Endothelial cell of umbilical vein (primary cell): ENCODE measurements around the gene TPCN2. TPM values are rescaled to one million over a fixed set of nuclear protein-coding genes. Genes with fewer than 3 reads are reported as not detected.

Experiments used
- BruUV-seq: library from RNA; stranded (reverse); fragments of 400-500 nt; replicated peaks from 2 replicates; lab custom pipeline; 2021; lab: Mats Ljungman, UMichigan
- CTCF ChIA-PET: fragments of 300-600, 350-600 bp; sonication (Branson Sonifier 250); formaldehyde crosslinking; loops from one replicate; lab custom pipeline; 2021; ENCODE audit warnings: antibody characterized with exemption, inconsistent platforms; lab: Charles Lee
- POLR2A ChIA-PET: fragments of 300-600, 350-600 bp; sonication (Branson Sonifier 250); formaldehyde crosslinking; loops from one replicate; lab custom pipeline; 2021; ENCODE audit warnings: antibody characterized with exemption, inconsistent platforms; lab: Charles Lee
- DNase-seq: peaks from one replicate; pipeline ENCODE4 v3.0.0-alpha.2; 2011; ENCODE audit warnings: low read depth, low spot score
- FAIRE-seq: peaks from 2 replicates; lab custom pipeline; 2011; peaks lifted over from hg19 to GRCh38; lab: Jason Lieb, UNC
- H2AFZ ChIP-seq: 2 replicates; pipeline ENCODE4 v1.6.0; 2012; ENCODE audit warnings: low read depth, low read length, control low read depth, inconsistent platforms
- H3K27ac ChIP-seq: 2 replicates; pipeline ENCODE4 v1.5.1; 2011; ENCODE audit warnings: low read depth, mild to moderate bottlenecking, control low read depth, low read length, moderate library complexity; ENCODE audit not compliant: insufficient read depth
- H3K27me3 ChIP-seq, 2 experiments: 2 replicates each; pipeline versions ENCODE4 v1.6.0 to v1.6.1; 2011; ENCODE audit warnings: low read length in 2 of 2, mixed read lengths in 1 of 2; ENCODE audit not compliant: control insufficient read depth in 2 of 2, insufficient read depth in 2 of 2
- H3K36me3 ChIP-seq, 2 experiments: 2 replicates in 1 of 2; 3 replicates in 1 of 2; pipeline ENCODE4 v1.5.1; 2011; ENCODE audit warnings: low read length in 2 of 2, mild to moderate bottlenecking in 1 of 2, moderate library complexity in 1 of 2; ENCODE audit not compliant: control insufficient read depth in 2 of 2, insufficient read depth in 2 of 2; ENCODE audit errors: extremely low read depth in 1 of 2
- H3K4me1 ChIP-seq: 3 replicates; pipeline ENCODE4 v1.5.1; 2011; ENCODE audit warnings: mild to moderate bottlenecking, low read length; ENCODE audit not compliant: control insufficient read depth, insufficient read depth; ENCODE audit errors: extremely low read depth
- H3K4me2 ChIP-seq: 2 replicates; pipeline ENCODE4 v1.6.1; 2011; ENCODE audit warnings: low read length, control low read depth, mixed read lengths; ENCODE audit not compliant: insufficient read depth
- H3K4me3 ChIP-seq, 3 experiments: fragments of 200-600 bp in 1 of 3; sonication (generic), shearing (Covaris generic) in 1 of 3; replicated peaks in 1 of 3; 2 replicates each; pipeline ENCODE4 v1.5.1; 2011 to 2016; ENCODE audit warnings: control low read depth in 3 of 3, low read length in 3 of 3, mild to moderate bottlenecking in 2 of 3, inconsistent platforms in 1 of 3, low read depth in 1 of 3, moderate library complexity in 1 of 3; ENCODE audit not compliant: insufficient read depth in 1 of 3
- H3K79me2 ChIP-seq: 2 replicates; pipeline ENCODE4 v1.6.0; 2012; ENCODE audit warnings: low read length, inconsistent platforms; ENCODE audit not compliant: control insufficient read depth, insufficient read depth
- H3K9ac ChIP-seq: replicated peaks from 2 replicates; pipeline ENCODE3; 2011; ENCODE audit warnings: low read length, control low read depth; ENCODE audit not compliant: insufficient read depth; ENCODE audit errors: extremely low read depth
- H3K9me1 ChIP-seq: replicated peaks from 3 replicates; pipeline ENCODE4 v1.6.0; 2011; ENCODE audit warnings: mild to moderate bottlenecking, low read length; ENCODE audit not compliant: control insufficient read depth, insufficient read depth; ENCODE audit errors: extremely low read depth
- H3K9me3 ChIP-seq: replicated peaks from 2 replicates; pipeline ENCODE4 v1.5.1; 2012; ENCODE audit warnings: low read length, inconsistent platforms; ENCODE audit not compliant: control insufficient read depth, insufficient read depth
- H4K20me1 ChIP-seq: replicated peaks from 2 replicates; pipeline ENCODE3; 2011; ENCODE audit warnings: mild to moderate bottlenecking, low read length; ENCODE audit not compliant: control insufficient read depth, insufficient read depth; ENCODE audit errors: extremely low read depth
- CTCF ChIP-seq, 2 donors: IDR thresholded peaks; 1 replicate in 1 of 2; 2 replicates in 1 of 2; pipeline ENCODE4 v1.5.1; 2011; ENCODE audit warnings: low read length in 2 of 2, mild to moderate bottlenecking in 2 of 2, moderate library complexity in 2 of 2, control low read depth in 1 of 2, inconsistent platforms in 1 of 2, low read depth in 1 of 2; ENCODE audit not compliant: insufficient read depth in 1 of 2; ENCODE audit errors: extremely low read depth in 1 of 2
- EZH2 ChIP-seq: IDR thresholded peaks from 2 replicates; pipeline ENCODE4 v1.6.1; 2012; ENCODE audit warnings: borderline replicate concordance, low read depth, mild to moderate bottlenecking, moderate library complexity, low read length, inconsistent platforms; ENCODE audit not compliant: severe bottlenecking
- FOS ChIP-seq: IDR thresholded peaks from 2 replicates; pipeline ENCODE4 v1.6.1; 2011; ENCODE audit warnings: mild to moderate bottlenecking, low read length, moderate library complexity, borderline replicate concordance; ENCODE audit not compliant: insufficient read depth
- GATA2 ChIP-seq: IDR thresholded peaks from 2 replicates; pipeline ENCODE4 v1.7.0; 2011; ENCODE audit warnings: low read depth, mild to moderate bottlenecking, moderate library complexity, mixed read lengths, low read length; ENCODE audit not compliant: insufficient read length, insufficient read depth
- JUN ChIP-seq: IDR thresholded peaks from 2 replicates; pipeline ENCODE4 v1.6.1; 2011; ENCODE audit warnings: borderline replicate concordance, low read depth; ENCODE audit not compliant: insufficient read length, insufficient read depth
- MAX ChIP-seq: IDR thresholded peaks from 2 replicates; pipeline ENCODE4 v1.6.1; 2011; ENCODE audit not compliant: insufficient read depth, insufficient read length
- MYC ChIP-seq: IDR thresholded peaks from one replicate; pipeline ENCODE4 v1.6.1; 2011; ENCODE audit warnings: mild to moderate bottlenecking, low read depth, low read length
- POLR2A ChIP-seq: IDR thresholded peaks from 2 replicates; pipeline ENCODE4 v1.6.1; 2012; ENCODE audit warnings: low read depth, mild to moderate bottlenecking, control low read depth, low read length
- POLR2AphosphoS5 ChIP-seq: IDR thresholded peaks from 2 replicates; pipeline ENCODE4 v1.6.1; 2012; ENCODE audit warnings: low read depth, mild to moderate bottlenecking, control low read depth, low read length, moderate library complexity; ENCODE audit not compliant: insufficient read depth
- dilution Hi-C: fragments of 300-500 bp; cut with MboI; formaldehyde crosslinking; loops from one replicate; pipeline ENCODE4 v1.15.0; 2019; ENCODE audit warnings: low sequenced_read_pairs; ENCODE audit not compliant: extremely low pct_ligation_motif_present
- intact Hi-C: fragments of 100-400 bp; cut with micrococcal nuclease; formaldehyde crosslinking; loops from one replicate; pipeline ENCODE4 v1.10.0; 2022
- polyA plus RNA-seq, 4 experiments: library from polyadenylated mRNA; depleted of rRNA in 3 of 4; stranded (reverse) in 3 of 4; unstranded in 1 of 4; fragments of >200 nt; gene quantifications; 2 replicates each; pipeline versions ENCODE4 v1.2.1 to v1.2.3, GENCODE V29; 2011 to 2012; ENCODE audit warnings: missing spikeins in 1 of 4
- total RNA-seq: library from RNA; stranded (reverse); gene quantifications from 2 replicates; pipeline ENCODE4 v1.2.3, GENCODE V29; 2021

TPCN2 gene
- total and polyA plus RNA-seq, 2 donors (not counting 3 experiments of a cell fraction or from before 2014, with no cell fraction given) = 10.3 to 13.4 TPM

- BruUV-seq = no TSS peak
- H3K4me1 ChIP-seq = no peaks in the 10 kb centered on the region
- no peak overlapping the region for H2AFZ ChIP-seq
- no peaks in the 10 kb centered on the region for H4K20me1 ChIP-seq
- H3K9ac ChIP-seq = no peak overlapping the region
- ChIA-PET POLR2A (no interaction called here), CTCF (interaction anchor here (1.3 kb wide), 1 partner anchor 9 kb away, joined by 3 read pairs; no protein-coding TSS in a partner anchor)
- no peaks in the 10 kb centered on the region for H3K79me2 ChIP-seq
- no peaks in the 10 kb centered on the region for H3K9me3 ChIP-seq
- H3K4me3 ChIP-seq = no peak overlapping the region
- FAIRE-seq (no peak), DNase-seq (no peak)
- no peaks in the 10 kb centered on the region for H3K9me1 ChIP-seq
- no peaks in the 10 kb centered on the region for H3K27me3 ChIP-seq
- dilution Hi-C loops (no loop called here), intact Hi-C loops (no loop called here)
- no peak for TF ChIP-seq MAX
- TF ChIP-seq MYC = no peak
- no peak for TF ChIP-seq POLR2AphosphoS5
- no peak for TF ChIP-seq JUN
- TF ChIP-seq GATA2 = no peak
- TF ChIP-seq CTCF (IDR thresholded peaks at IDR 0.05; ENCODE audit: extremely low read depth in 1 of 2, insufficient read depth in 1 of 2, low read depth in 1 of 2, low read length in 2 of 2) = no peak
- TF ChIP-seq POLR2A = no peak
- no peak for TF ChIP-seq FOS
- no peak for TF ChIP-seq EZH2
- no peak overlapping the region for H3K4me2 ChIP-seq
- H3K36me3 ChIP-seq = peaks cover 0 to 14% of the 10 kb centered on the region in 2 experiments
- H3K27ac ChIP-seq = no peak overlapping the region
These were observed 29.8 kb downstream of the TPCN2 start for GRCh38 chr11:69078508-69078907.
